Fibroblast of skin of left biceps (primary cell): ENCODE results near the gene RAD9A.

Experiments
- DNase-seq, 2 experiments: peaks; one replicate each; pipeline ENCODE4 v3.0.0-alpha.2; 2013; ENCODE audit warnings: low read depth in 2 of 2

The RAD9A gene

DNA sequence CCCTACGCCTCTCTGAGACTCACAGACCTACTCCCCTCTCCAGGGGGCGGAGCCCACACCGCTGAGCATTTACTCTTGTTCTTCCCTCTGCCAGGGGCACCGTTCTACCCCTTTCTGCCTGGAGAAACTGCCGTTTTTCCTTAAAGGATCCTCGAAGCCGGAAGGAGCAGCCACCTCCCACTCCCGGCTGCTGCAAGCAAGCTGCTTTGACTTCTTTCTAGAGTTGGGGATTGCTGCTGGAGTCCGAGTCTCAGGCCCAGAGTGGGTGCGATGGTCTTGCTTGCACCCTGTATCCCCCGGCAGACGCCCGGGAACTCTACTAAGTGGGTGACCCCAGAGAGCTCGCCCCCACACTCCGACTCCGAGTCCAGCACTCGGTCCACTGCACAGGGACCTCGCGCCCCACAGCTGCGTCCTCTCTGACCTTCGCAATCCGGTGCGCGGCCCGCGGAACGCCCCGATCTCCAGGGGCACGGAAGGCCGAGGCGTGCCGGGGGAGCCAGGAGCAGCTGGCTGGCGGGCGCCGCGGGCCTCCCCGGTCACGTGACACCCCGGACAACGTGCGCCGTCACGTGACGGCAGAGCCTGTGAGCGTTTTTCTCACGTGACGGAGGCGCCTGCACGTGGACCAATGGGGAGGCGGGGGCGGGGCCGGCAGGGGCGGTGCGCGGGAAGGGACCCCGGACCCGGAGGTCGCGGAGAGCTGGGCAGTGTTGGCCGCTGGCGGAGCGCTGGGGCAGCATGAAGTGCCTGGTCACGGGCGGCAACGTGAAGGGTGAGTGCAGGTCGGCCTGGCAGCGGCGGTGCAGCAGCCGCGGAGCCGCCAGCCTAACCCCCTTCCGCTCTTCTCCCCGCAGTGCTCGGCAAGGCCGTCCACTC lies at the start of gene RAD9A:
RAD9A (plus strand) TSS at position 683 of the 879 bp plus-strand sequence; CDS start at position 742, 59 bp downstream.
- peak; percentile 77 for DNase-seq

DNA sequence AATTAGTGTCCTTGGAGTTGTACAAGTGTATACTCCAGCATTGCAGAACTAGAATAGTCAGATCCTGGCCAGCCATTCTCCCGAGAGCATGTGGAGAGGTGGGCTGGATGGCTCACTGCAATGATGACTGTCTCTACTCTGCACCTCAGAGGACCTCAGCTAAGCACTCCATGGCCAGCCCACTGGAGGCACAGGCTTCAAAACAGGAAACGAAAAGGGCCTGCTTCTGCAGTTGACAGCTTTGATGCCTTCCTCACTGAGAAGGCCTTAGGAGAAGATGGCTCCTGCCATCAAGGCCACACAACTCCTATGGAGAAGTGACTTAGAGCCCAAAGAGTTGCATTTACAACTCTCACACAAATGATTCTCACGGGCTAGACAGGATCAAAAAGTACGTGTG lies 47.5 kb upstream of the RAD9A start:
- DNase-seq = no peak

DNA sequence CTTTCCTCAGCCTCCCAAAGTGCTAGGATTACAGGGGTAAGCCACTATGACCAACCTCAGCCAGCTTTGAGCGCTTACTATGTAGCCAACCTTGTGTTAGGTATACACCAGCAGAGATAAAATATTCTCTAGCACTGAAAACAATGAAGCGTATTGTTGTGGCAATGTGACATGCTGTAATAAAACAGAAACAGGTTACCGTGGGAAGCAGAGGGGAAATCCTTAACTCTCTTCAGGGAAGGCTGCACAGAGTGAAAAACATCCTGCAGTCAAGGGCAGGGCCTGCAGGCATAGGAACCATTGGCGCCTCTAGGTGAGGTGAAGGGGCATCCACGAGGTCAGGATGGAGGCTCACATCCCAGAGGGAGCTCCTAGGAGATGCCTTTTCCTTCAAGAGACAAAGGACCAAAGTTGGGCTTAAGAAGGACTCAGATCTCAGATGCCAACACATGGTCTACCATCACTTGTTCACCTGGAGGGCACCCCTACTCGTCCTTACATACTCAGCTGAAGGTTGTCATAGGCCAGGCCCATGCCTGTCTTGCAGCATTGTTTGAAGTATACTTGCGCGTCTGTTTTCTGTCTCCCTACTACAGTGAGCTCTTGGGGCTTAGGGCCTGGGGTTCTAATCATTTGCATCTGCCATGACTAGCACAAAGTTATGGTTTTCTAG lies 46.4 kb upstream of the RAD9A start:
- DNase-seq = no peak

DNA sequence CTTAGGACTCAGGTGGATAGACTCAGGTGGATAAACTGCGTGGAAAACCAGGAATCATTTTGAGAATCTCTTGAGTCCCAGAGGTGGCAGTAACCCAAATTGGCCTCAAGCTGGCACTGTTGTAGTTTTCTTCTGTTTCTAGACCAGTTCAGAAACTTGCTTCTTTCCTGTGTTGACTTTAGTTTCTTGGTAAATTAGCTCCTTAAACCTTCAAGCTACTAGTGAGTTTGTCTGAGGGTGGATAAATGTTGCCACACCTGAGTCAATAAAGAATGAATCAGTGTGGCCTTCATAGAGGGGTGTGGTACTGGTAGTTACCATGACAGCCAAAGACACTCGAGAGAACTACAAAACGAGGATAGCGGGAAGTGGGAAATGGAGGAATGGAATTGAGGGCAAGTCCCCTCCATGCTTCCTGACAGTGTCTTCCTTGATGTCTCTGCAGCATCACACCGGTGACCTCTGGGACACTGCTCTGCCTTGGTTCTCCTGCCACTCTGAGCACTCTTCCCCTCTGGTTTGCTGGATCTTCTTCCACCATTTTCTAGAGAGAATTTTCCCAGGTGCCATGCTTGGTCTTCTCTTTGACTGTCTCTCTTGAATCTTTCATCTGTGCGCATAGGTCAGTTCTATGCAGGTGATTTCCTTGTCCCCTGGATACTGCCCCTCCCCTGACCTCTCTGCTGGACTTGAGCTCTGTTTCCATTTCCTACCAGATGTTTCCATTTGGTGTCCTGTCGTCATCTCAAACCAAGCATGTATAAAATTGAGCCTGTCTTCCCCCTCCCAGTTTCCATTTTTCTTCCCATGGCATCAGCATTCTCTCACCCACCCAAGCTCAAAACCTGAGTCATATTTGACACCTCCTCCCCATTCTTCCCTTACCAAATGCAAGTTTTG lies 45.6 kb upstream of the RAD9A start:
- DNase-seq = no peak

DNA sequence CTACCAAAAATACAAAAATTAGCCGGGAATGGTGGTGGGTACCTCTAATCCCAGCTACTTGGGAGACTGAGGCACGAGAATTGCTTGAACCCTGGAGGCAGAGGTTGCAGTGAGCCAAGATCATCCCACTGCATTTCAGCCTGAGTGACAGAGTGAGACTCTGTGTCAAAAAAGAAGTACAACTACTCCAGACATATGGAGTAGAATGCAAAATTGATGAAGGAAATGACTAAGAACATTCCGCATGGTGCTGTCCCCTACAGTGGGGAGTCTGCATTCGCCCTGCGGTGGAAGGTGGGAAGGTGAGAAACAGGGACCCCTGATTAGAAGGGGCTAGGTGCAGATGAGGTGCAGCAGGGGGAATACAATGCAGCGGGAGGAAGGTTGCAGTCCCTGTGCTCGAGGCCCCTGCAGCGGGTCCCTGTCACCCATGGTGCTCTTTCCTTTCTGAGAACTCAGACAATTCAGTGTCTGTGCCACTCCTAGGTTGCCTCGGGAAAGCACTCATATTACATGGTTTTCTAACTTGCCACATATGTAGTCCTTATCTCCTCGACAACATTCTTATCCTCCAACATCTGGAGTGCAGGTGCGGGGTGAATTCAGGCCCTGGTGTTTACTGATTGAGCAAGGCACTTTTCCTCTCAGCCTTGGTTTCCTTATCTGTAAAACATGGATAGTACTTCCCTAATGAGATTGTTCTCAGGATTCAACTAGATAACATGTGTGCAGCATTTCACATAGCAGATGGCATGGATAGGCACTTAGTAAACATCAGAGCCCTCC lies 43.6 kb upstream of the RAD9A start:
- DNase-seq = peak; percentile 40 to 55

DNA sequence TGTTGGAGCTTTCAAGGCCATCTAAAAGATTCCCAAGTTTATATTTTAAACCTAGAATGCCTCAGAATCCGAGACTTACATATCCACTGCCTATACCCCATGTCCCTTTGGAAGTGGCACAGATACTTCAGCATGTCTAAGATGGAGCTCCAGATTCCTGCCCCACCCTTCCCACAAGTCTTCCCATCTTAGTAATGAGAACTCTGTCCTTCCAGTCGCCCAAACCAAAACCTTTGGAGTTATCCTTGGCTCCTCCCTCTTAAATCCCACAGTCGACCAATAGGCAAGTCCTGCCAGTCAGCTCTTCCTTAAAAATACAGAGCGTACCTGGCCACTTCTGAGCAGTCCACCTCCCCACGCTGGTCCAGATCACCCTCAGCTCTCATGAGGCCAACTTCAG lies 42.8 kb upstream of the RAD9A start:
- no peak for DNase-seq

DNA sequence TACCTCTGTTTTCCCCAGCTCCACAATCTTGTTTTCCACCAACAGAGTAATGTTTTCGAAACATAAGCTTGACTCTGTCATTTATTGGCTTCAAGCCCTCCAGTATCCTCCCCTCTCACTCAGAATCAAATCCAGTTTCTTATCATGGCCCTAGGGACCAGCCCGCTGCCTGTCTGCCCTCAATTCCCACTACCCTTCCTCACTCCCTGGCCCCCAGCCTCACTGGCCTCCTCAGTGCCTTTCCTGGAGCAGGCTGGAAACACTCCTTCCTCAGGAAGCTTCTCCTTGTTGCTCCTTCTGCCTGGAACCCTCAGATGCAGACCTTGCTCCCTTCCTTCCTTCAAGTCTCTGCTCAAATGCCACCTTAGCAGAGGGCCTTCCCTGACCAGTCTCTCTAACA lies 42.3 kb upstream of the RAD9A start:
- DNase-seq = no peak

DNA sequence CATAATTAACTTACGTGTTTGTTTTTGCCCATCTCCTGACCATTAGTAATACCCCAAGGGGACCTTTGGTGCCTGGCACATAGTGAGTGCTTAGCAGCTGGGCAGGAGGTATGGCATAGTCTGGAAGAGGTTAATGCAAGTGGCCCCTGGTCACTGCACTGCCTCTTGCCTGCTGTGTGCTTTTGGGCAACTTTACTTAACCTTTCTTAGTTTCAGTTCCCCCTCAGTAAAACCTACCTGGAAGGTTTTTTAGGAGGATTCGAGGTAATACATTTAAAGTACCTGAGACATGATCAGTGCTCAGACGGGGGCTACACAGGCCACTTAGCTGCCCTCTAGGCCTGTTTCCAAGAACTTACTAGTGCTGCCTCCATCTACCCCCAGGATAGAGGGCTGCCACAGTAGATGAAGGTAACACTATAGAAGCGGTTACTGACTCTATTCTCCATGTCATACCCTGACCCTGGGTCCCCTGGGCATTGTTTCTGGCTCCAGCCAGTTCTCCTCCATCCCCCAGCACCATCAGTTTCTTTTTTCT lies 41.8 kb upstream of the RAD9A start:
- DNase-seq = no peak

DNA sequence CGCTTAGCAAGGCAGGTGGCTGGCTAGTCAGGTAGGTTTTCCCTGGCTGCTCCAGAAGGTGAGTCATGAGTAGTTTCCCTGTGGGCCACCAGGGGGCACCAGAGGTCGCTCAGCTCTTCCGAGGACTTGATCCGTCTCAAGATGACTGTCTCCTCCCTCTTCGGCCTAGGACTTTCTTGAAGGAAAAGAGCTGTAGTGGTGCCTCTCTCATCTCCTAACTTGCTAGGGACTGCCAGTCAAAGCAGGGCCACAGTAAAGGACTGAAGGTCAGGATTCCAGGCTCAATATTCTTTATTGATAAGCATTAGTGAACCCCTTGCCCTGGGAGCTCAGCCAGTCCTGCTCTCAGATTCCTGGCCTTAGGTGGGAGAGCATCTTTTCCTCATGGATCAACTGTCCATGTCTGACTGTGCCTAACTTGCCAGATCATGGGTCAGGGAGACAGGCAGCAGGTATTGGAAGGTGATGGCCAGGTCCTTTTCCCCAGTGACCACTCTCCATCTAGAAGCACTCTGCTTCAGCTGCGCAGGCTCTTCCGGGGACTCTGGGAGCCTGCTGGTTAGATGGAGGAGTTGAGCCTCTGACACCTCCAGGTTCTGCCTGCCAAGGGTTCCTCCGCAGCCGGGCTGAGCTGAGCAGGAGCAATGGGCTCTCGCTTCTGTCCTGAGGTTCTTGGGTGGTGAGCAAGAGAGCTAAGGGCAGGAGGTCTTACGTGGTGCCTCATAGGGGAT lies 40.3 kb upstream of the RAD9A start:
- DNase-seq = no peak

DNA sequence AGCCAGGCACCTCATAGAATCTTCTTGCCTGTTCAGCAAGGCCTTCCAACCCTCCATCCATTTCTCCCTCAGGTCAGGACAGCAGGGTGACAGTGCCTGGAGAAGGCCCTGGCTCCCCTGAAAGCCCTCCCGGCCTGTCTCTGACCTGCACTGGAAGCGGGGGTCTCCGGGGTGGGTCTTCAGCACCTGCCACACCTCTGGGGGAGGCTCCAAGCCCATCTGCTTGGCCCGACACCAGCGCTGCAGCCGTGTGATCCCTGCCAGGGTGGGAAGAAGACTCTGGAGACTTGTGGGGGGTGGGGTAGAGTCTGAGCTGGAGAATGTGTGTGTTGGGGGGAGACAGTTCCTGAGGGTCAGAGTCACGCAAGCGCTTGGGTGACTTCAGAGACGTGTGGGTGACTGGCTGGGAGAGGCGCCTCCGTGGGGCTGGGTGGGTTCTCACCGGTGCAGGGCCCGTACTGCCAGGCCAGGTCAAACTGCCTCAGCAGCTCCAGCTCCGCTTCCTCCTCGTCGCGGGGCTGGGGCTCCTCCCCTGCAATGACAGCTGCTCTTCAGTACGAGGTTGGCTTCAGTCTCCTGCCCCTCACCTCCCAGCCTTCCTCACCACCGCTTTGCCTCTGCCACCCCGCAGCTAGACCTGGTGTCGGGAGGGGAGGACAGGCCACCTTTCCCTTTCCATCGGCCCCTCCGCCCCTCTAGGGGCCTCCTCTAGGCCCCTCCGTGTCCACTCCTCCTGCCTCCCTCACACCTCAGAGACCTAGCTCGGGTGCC lies 39.1 kb upstream of the RAD9A start:
- DNase-seq = no peak

DNA sequence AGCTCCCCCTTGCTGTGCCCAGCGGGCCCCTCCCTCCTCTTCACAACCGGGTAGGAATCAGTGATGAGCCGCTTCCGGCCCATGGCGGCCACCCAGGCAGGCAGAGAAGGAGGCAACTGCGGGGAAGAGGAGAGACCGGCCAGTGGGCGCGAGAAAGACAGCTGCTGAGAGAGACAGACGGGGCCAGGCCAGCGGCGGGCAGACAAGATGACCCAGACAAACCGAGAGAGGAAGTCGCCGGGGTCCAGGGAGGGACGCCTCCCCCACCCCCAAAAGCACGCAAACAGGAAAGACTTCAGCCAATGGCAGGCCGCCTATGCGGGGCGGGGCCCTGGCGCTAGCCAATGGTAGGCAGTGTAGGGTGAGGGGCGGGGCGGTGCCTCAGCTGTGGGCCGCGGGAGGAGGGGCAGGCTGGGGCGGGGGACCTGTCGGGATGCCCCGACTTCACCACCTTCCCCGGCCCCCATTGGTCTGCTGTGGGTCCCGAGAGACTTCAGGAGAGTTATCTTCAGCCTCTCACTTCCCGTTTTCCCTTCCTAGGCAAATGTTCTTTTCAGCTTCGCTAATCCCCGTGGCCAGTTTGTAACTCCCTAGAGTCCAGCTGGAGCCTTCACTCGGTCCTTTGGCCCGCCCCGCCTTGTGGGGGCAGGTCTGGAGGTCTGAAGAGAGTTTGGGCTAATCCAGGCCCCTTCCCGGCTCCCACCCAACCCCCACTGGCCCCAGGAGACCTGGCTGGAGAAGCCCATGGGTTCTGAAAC lies 38.3 kb upstream of the RAD9A start, which contains the start of gene POLD4:
POLD4 (minus strand) TSS at position 230 of the 758 bp plus-strand sequence; CDS start at position 83, 147 bp downstream.
- DNase-seq = peak; percentile 81 to 82

DNA sequence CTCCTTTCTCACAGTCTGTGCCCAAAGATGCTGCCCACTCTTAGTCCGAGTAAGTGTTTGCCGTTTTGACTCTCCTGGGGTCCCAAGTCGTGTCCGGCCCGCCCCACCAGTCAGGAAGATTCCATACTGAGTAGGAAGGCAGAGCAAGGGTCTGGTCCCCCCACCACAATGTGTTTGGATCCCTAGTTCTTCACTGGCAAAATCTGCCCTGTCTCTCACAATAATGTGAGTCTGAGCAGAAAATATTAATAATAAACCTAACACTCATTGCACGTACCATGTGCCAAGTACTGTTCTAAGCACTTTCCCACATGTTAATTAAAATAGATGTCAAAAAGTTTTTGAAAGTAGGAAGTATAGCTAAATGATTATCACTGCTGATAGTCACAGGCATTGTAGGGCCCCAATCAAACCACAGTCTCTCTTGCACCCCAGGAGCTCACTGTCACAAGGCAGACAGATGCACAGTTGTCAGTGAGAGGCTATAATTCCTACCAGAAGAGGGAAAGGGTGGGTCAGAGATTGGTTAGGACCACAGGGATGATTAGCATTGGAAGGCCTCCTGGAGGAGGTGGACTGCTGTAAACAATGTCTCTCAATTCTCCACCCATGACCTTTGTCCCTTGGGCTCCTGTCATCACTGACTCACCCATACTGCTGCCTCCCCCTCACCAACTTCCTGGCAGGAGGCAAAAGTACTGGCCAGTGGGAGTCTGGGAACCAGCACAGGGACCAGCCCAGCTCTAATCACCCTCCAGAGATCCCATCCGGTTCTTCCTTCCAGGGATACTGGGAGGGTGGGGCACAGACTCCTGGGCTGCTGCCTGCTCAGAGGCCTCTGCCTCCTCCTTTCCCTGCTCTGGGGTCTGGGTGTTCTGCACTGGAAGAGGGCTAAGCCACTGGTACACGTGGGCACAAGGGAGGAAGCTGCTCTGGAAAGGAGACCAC lies 37.4 kb upstream of the RAD9A start:
- DNase-seq = no peak

DNA sequence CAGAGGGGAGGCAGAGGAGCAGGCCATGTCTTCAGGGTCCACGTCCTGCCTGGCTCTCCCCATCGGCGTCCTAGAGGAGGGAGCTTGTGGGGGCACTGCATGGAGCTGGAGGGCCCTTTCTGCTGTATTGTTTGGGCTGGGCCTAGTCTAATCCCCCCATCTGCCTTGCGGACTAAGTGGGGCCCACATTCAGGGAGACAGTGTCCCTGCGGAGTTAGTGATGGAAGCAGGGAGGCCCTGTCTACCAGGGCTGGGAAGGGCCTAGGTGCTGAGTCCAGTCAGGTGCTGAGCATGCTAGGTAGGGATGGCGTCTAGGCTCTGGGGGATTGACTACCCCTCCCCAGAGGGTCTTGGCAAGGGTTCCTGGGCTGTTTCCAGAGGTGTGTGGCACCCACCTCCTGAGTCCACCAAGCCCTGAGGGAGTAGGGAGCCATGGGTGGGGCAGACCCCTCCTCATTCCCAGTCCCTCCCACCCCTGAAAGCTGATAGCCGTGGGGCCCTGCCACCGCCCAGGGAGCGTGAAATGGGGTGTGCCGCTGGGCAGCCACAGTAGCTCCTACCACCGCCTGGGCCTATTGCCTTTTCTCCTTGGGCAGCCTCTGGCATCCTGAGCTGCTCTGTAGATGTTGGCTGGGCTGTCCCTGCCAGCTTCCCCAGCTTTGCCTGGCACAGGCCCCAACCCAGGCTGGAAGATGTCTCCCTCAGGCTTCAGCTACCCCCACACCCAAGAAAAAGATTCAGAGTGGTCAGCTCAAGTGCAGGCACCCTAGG lies 36.6 kb upstream of the RAD9A start:
- DNase-seq = no peak

DNA sequence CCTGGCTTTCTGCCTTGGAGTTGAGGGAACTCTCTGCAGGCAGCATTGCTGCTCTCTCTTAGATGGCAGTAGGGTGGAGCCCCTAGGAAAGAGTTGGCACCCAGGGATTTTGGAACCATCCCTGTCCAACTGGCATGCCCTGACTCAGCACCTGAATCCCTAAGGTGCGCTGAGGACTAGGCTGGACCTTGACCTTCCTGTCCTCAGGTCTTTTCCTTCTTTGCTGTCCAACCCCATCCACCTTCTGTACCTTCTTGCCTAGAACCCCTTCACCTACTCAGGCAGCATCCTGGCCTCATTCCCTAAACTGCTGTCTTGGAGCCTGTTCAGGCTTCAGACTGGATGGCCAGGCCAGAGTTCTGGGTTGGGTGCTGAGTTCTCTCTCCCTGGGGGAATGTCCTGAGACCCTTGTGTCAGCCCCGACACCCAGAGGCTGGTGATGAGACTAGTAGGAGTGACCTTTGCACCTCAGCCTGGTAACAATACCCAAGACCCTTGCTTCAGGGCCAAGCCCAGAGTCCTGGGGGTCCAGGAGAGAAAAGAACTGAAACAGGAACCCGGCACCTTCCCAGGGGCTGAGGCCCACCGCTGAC lies 35.9 kb upstream of the RAD9A start:
- no peak for DNase-seq

DNA sequence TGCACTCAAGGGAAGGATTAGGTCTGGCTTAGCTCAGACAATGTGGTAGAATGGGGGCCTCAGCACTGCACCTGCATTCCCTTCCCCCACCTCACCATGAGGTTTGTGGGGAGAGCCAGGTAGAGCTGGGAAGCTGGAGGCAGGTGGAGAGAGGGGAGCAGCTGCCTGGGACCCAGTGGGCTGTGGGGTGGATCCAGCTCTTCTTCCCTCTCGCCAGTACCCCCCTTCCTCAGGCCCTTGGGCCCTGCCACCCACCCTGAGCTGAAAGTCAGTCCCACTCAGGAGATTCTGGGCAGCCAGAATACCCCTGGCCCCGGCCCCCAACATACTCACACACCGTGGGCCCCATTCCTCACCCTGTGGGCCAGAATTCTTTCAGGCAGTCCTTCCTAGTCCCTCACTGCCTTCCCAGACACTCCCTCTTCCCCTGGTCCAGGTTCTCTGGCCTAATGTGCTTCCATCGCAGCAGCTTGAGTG lies 35.4 kb upstream of the RAD9A start:
- DNase-seq = no peak

DNA sequence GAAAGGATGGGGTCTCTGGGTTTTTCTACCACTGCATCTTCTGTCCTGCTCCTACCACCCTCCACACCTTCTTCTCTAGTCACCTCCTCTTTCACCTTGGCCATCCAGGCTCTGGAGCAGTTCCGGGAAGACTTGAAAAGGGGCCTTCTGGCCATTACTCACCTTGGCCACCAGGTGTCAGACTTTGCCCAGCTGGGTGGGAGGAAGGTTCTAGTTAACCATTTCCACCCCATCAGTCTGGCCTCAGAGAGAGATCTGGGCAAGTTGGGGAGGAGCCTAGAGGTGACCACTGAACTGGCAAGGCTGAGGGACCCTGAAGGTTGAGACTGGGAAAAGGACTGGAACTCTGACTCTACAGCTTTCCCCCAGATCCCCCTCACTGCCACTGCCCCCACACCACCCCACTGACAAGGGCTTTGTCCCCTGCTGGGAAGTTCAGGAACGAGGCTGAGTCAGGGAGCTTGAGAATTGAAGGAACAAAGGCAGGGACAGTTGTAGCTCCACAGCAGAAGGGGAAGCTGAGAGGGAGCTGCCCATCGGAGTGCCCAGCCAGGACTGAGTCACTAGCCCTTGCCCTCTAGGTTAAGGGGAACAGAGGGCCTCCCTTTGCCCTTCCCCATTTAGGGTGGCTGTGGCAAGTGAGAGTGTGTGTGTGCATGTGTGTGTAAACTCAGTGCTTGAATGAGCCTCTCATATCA lies 34.8 kb upstream of the RAD9A start:
- DNase-seq = no peak
